Fibroblast of villous mesenchyme (primary cell): ENCODE results near the gene MAFG. TPM values are rescaled to one million over a fixed set of nuclear protein-coding genes. Genes with fewer than 3 reads are reported as not detected.

ENCODE experiments used
- DNase-seq: peaks from one replicate; pipeline ENCODE4 v3.0.0-alpha.2; 2010; ENCODE audit warnings: low read depth
- H3K4me3 ChIP-seq: 2 replicates; pipeline ENCODE4 v1.5.1; 2011; ENCODE audit warnings: low read depth, mild to moderate bottlenecking, low read length
- total RNA-seq: library from RNA; depleted of rRNA; stranded (reverse); fragments of >200 nt; gene quantifications from 2 replicates; pipeline ENCODE4 v1.2.3, GENCODE V29; 2012
- TF ChIP-seq, protein P1 (sequence below): IDR thresholded peaks from 2 replicates; pipeline ENCODE4 v1.5.1; 2012; ENCODE audit warnings: low read depth, mild to moderate bottlenecking, low read length; ENCODE audit not compliant: insufficient read depth

Gene MAFG
- total RNA-seq, 1 donor = 23.3 TPM

- TF ChIP-seq, protein P1, sequence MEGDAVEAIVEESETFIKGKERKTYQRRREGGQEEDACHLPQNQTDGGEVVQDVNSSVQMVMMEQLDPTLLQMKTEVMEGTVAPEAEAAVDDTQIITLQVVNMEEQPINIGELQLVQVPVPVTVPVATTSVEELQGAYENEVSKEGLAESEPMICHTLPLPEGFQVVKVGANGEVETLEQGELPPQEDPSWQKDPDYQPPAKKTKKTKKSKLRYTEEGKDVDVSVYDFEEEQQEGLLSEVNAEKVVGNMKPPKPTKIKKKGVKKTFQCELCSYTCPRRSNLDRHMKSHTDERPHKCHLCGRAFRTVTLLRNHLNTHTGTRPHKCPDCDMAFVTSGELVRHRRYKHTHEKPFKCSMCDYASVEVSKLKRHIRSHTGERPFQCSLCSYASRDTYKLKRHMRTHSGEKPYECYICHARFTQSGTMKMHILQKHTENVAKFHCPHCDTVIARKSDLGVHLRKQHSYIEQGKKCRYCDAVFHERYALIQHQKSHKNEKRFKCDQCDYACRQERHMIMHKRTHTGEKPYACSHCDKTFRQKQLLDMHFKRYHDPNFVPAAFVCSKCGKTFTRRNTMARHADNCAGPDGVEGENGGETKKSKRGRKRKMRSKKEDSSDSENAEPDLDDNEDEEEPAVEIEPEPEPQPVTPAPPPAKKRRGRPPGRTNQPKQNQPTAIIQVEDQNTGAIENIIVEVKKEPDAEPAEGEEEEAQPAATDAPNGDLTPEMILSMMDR = no peak
- H3K4me3 ChIP-seq = no peak overlapping the region
- DNase-seq = no peak
These were observed 25.3 kb upstream of the MAFG start for GRCh38 chr17:81952792-81953228.

DNA sequence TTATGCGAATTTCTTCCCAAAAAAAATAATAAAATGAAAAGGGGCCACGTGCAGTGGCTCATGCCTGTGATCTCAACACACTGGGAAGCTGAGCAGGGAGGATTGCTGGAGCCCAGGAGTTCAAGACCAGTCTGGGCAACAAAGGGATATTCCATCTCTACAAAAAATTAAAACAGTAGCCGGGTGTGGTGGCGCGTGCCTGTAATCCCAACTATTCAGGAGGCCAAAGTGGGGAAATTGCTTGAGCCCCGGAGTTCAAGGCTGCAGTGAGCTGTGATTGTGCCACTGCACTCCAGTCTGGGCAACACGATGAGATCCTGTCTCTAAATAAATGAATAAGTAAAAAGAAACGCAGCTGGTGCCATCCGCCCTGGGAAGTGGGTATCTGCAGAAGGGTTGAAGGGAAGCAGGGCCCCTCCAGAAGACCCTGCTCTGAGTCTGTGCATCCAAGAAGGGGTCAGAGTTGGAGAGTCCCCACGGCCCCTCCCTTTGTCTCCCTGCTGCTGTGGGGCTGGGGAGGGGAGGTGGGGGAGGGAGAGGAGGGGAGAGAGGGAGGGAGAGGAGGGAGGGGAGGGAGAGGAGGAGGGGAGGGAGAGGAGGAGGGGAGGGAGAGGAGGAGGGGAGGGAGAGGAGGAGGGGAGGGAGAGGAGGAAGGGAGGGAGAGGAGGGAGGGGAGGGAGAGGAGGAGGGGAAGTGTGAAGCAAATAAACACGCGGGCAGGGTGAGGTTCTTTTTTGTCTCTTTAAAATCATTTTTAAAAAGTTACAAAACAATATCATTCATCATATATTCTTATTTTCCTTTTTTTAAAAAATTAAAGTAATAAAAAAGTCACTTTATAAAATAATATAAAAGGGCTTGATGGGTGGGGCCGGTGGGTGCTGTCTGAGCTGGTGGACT is 24.5 kb upstream of the MAFG start:
- DNase-seq = no peak
- no peak overlapping the region for H3K4me3 ChIP-seq
- TF ChIP-seq, protein P1 = no peak

GRCh38 chr17:81950501-81950900 is 23.0 kb upstream of the MAFG start:
- DNase-seq = no peak
- TF ChIP-seq, protein P1 = no peak
- H3K4me3 ChIP-seq = no peak overlapping the region

GRCh38 chr17:81948635-81949378 is 21.3 kb upstream of the MAFG start:
- DNase-seq = no peak
- TF ChIP-seq, protein P1 = no peak
- H3K4me3 ChIP-seq = no peak overlapping the region

DNA sequence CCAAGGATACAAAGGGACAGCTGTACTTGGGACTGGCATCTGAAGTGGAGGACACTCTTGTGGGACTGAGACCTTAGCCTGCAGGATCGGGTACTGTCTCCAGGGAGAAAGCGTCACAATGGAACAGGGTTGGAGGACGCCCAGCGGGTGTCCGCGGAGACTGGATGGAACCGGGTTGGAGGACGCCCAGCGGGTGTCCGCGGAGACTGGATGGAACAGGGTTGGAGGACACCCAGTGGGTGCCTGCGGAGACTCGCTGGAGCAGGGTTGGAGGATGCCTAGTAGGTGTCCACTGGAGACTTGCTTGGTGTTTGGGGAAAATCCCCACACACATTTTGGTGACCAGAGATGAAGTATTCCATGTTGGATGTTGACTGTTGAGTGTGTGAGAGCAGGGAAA is 19.7 kb upstream of the MAFG start, which contains the start of gene MYADML2:
Gene MYADML2, minus strand, starts transcription at position 45 of the 400 bp plus-strand sequence. CDS start 5,492 bp downstream, outside the sequence.
- DNase-seq = no peak
- no peak within 1 kb of the TSS for H3K4me3 ChIP-seq
- TF ChIP-seq, protein P1 = no peak

DNA sequence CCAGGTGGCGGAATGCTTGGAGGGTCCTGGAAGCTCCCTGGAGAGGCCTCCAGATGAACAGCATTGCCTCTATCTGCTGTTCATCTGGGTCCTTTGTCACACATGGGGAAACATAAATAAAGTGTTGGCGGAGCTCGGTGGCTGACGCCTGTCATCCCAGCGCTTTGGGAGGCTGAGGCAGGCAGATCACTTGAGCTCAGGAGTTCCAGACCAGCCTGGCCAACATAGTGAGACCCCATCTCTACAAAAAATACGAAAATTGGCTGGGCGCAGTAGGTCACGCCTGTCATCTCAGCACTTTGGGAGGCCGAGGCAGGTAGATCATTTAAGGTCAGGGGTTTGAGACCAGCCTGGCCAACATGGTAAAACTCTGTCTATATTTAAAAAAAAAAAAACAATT is 17.3 kb upstream of the MAFG start:
- TF ChIP-seq, protein P1 = no peak
- no peak overlapping the region for H3K4me3 ChIP-seq
- DNase-seq = no peak
